GM18511 (cell line): Measurements from ENCODE around the gene SESN3.
"Not testable (repeated sequence)": the region's sequence is repeated elsewhere in the genome, so short reads cannot be mapped to it uniquely, and the experiment has no call there.

Source experiments
- ATAC-seq: cut with Tn5 transposase; IDR thresholded peaks from one replicate; pipeline ENCODE4 v1.9.1; 2021; ENCODE audit warnings: mild to moderate bottlenecking, moderate library complexity; ENCODE audit not compliant: unreplicated experiment

The SESN3 gene

GRCh38 chr11:95227060-95227459 lies 3.9 kb downstream of the SESN3 start:
- ATAC-seq, result not testable (repeated sequence)

- ATAC-seq, result no peak
Measured at GRCh38 chr11:95222817-95223216, 8.2 kb downstream of the SESN3 start.

GRCh38 chr11:95219599-95219998 lies 11.4 kb downstream of the SESN3 start:
- no peak for ATAC-seq

- ATAC-seq, result no peak
Measured at GRCh38 chr11:95218149-95218548, 12.9 kb downstream of the SESN3 start.

- no peak for ATAC-seq
Measured at GRCh38 chr11:95212609-95213008, 18.4 kb downstream of the SESN3 start.

GRCh38 chr11:95209535-95209934 lies 21.5 kb downstream of the SESN3 start:
- not testable (repeated sequence) for ATAC-seq

GRCh38 chr11:95200781-95201457 lies 30.1 kb downstream of the SESN3 start:
- no peak for ATAC-seq

GRCh38 chr11:95195831-95196230 lies 35.2 kb downstream of the SESN3 start:
- no peak for ATAC-seq

GRCh38 chr11:95193541-95193940 lies 37.5 kb downstream of the SESN3 start:
- ATAC-seq, result no peak

GRCh38 chr11:95192717-95193116 lies 38.3 kb downstream of the SESN3 start:
- no peak for ATAC-seq

- no peak for ATAC-seq
Measured at GRCh38 chr11:95187723-95188122, 43.3 kb downstream of the SESN3 start.

- ATAC-seq, result no peak
Measured at GRCh38 chr11:95182397-95182796, 48.6 kb downstream of the SESN3 start.

GRCh38 chr11:95175818-95176380 lies 55.1 kb downstream of the SESN3 start:
- ATAC-seq, result no peak

GRCh38 chr11:95170294-95170693 lies 60.7 kb downstream of the SESN3 start:
- ATAC-seq, result no peak

- no peak for ATAC-seq
Measured at GRCh38 chr11:95166781-95167180, 64.2 kb downstream of the SESN3 start.

GRCh38 chr11:95165638-95166037 lies 65.4 kb downstream of the SESN3 start:
- ATAC-seq, result no peak

- no peak for ATAC-seq
Measured at GRCh38 chr11:95163106-95163505, 67.9 kb downstream of the SESN3 start.

GRCh38 chr11:95161248-95161647 lies 69.8 kb downstream of the SESN3 start:
- no peak for ATAC-seq

GRCh38 chr11:95157824-95158223 lies 73.2 kb downstream of the SESN3 start:
- ATAC-seq, result no peak

- ATAC-seq, result no peak
Measured at GRCh38 chr11:95156916-95157541, 74.0 kb downstream of the SESN3 start.

GRCh38 chr11:95156133-95156721 lies 74.8 kb downstream of the SESN3 start:
- ATAC-seq, result no peak

GRCh38 chr11:95155385-95155784 lies 75.6 kb downstream of the SESN3 start:
- ATAC-seq, result no peak
